NCI-H82 (cell line): ENCODE results near the gene LAMP1.
A peak's percentile ranks its signal among the peaks of the same experiment; 100 is the strongest.
"Not testable (repeated sequence)": the region's sequence is repeated elsewhere in the genome, so short reads cannot be mapped to it uniquely, and the experiment has no call there.

Source experiments
- DNase-seq: peaks from one replicate; lab custom pipeline; 2025; lab: John Stamatoyannopoulos, UW

LAMP1 gene, protein sequence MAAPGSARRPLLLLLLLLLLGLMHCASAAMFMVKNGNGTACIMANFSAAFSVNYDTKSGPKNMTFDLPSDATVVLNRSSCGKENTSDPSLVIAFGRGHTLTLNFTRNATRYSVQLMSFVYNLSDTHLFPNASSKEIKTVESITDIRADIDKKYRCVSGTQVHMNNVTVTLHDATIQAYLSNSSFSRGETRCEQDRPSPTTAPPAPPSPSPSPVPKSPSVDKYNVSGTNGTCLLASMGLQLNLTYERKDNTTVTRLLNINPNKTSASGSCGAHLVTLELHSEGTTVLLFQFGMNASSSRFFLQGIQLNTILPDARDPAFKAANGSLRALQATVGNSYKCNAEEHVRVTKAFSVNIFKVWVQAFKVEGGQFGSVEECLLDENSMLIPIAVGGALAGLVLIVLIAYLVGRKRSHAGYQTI

DNA sequence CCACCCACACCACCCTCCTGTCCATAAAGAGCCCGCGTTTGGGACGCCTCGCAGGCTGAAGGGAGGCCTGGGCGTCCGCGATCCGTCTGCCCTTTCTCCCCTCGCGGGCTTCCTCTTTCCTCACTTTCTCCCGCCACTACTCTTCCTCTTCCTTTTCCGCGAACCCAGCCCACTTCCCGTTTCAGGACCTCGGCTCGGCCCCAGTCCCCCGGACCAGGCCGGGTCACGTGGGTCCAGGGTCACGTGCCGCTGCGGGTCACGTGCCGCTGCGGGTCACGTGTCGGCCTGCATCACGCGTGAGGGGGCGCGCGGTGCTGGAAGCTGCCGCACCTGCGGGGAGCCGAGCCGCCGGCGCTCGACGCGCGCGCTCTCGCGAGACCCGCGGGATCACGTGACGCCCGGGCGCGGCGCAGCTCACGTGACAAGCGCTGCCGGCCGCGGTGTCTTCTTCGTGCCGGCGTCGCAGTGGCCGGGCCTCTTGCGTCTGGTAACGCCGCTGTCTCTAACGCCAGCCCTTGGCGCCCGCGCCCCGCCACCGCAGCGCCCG, at the start of gene LAMP1:
Gene LAMP1 (plus strand): TSS at position 417 of the 547 bp plus-strand sequence. CDS start 196 bp downstream, outside the sequence.
- DNase-seq, result peak; percentile 98

DNA sequence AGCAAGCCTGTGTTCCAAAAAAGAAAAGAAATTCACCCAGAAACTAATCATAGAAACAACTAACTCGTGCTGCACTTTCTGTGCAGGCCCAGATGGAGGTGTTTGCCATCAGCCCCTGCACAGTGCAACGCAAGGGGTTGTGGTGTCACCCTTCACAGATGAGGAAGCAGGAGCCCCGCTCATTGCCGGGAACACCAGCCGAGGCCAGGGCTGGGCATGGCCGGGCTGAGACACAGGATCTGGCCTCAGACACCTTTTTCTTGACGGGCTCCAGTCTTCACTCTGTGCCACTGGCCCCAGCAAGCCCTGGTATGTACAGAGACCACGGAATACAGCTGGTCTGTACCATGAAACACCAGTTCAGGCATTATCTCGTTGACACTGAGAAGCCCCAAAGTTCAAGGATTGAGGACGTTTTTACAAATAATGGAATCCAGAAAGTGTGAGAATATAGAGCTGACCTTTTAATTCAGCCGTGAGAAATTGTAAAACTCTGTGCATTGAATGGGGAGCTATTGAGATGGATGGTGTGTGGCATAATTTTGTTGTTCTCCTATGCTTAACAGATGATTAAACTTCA, 44.4 kb upstream of the LAMP1 start:
- DNase-seq, result no peak

DNA sequence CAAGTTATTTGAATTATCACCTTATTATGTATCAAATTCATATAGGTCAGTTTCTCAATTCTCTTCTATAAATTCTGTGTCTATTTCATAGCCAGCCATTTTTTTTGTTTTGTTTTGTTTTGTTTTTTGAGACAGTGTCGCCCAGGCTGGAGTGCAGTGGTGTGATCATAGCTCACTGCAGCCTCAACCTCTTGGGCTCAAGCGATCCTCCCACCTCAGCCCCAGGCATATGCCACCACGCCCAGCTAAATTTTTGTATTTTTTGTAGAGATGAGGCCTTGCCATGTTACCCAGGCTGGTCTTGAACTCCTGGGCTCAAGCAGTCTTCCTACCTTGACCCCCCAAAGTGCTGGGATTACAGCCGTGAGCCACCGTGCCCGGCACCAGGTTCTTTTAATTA, 39.1 kb upstream of the LAMP1 start:
- DNase-seq, result not testable (repeated sequence)

DNA sequence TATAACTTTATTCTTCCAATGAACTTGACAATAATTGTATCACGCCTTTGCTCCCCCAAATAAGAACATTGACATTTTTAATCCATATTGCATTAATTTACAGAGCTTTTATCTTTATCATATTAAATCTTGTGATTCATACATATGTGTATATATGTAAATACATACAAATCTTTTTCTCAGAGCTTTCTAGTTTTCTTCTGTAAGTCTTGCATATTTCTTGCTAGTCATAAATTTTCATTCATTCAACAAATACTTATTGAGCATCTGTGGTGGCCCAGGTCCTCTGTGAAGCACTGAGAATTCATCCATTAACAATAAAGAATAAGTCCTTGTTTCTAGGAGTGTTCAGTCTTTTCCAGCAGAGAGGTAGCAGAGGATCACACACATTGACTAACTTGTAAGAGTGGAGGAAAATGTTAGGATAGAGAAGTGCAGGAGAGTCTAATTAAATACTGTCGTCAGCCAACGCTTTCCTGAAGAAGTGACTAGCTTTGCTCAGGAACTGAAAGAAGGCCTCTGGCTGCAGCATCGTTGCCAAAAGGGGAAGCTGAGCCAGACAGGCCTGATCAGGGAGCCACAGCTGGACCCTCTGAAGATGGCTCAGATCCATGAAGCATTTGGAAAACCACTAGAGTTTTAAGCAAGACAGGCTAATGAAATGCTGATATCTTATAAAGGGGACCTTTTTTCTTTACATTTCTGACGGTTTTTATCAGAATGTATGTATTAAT, 38.6 kb upstream of the LAMP1 start:
- no peak for DNase-seq

DNA sequence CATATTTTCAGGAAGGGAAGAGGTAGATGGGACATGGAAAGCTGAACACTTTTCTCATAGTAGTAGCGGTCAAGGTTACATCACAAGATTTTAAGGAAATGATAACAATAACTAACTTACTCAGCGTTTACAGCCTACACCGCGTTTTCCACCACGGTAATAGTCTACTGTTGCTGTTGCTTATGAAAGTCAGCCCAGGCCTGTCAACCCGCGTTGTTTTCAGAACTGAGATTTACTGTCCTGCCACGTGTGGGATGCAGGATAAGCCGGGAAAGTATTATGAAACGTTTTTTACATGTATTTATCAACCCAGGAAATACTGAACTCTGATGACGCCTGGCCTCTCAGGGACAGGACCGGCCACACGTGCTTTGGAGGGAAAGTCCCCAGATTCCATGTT, 36.0 kb upstream of the LAMP1 start:
- DNase-seq, result no peak

DNA sequence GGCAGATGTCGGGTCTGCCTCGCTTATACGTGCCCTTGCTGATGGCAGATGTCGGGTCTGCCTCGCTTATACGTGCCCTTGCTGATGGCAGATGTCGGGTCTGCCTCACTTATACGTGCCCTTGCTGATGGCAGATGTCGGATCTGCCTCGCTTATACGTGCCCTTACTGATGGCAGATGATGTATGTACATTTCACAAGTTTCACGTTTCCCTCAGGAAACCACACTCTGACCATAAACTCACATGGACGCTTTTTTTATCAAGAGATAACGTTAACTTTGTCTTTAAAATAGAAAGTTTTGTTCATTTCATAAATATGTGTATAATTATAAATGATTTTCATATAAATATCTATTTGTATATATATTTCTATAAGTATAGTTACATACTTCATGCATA, 34.0 kb upstream of the LAMP1 start:
- not testable (repeated sequence) for DNase-seq

DNA sequence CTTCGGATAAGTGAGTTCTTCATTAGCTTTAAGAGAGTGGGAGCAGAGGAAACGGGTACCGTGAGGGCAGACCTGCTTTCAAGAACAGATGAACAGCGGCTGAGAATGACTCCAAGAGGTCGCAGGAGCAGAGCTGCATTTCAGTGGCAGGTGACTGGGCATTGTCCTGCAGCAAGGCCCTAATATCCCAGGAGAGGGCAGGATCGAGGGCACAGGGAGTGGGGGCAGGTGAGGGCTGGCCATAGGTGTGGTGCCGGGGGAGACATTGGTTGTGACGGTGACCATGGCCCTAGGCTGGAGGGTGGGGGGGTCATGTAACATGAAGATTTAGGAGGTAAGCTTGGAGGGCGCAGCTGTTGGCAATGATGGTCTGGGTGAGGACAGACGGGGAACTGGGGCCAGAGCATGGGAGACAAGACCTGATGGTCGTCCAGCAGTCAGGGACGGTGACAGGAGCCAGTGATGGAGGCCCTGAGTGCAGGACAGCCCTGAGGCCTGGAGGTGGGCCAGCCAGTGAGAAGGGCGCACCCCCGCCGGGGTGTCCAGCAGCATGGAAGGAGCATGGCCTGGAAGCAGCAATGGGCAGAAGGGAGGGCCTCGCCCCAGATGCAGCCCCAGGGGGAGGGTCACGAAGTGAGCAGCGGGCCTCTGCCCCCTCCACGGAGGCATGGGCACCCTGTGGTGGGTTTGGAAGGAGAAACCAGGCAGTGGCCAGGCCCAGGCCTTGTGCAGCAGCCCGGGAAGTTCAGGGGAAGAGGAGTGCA, 29.2 kb upstream of the LAMP1 start:
- no peak for DNase-seq

DNA sequence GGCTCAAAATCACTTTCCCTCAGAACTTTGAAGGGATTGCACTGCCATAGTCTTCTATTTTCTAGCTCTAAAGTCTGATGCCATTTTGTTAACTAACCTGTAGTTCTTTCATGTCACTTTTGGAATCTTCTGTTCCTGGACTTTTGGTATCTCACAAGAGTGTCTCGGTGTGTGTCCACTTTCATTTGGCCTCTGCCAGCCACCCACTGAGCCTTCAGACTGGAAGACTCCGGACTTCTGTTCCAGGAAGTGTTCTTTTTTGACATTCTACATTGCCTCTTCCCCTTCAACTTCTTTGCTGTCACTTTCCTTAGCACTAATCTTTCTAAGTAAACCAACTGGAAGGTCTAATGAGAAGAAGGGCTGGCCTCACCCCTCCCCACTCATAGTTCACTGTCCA, 25.0 kb upstream of the LAMP1 start:
- no peak for DNase-seq

DNA sequence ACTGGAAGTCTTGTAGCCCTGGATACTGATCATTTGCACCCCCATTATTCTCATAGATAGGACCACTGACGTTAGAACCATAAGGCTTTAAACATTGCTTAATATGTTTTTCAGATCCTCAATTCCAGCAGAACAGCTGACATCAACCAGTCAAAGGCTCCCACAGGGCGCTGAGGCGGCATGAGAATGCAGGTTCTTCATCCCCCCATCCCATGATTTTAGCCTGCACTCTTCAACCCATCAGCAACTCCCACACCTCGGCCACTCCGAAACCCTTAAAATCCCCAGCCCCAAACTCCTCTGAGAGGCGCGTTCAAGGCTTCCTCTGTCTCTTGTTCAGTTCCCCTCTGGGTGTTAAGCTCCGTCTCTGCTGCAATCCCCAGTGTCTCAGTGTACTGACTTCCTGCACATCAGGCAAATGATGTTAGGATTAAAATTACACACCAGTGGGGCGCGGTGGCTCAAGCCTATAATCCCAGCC, 24.3 kb upstream of the LAMP1 start:
- DNase-seq, result peak; percentile 36

DNA sequence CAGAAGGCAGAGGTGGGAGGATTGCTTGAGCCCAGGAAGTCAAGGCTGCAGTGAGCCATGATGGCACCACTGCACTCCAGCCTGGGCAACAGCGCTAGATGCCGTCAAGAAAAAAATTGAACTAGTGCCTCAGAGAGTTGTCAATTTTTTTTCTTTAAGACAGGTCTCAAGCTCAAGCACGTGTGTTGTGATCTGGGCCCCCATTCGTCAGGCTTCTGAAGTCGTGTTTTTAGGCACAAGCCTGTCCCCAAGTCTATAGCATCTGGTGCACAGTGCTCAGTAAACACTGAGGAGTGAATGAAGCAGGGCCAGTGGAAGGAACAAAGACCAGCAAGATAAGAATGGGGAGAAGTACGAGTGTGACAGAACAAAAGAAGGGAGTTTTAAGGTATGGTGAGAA, 23.7 kb upstream of the LAMP1 start:
- DNase-seq, result no peak

DNA sequence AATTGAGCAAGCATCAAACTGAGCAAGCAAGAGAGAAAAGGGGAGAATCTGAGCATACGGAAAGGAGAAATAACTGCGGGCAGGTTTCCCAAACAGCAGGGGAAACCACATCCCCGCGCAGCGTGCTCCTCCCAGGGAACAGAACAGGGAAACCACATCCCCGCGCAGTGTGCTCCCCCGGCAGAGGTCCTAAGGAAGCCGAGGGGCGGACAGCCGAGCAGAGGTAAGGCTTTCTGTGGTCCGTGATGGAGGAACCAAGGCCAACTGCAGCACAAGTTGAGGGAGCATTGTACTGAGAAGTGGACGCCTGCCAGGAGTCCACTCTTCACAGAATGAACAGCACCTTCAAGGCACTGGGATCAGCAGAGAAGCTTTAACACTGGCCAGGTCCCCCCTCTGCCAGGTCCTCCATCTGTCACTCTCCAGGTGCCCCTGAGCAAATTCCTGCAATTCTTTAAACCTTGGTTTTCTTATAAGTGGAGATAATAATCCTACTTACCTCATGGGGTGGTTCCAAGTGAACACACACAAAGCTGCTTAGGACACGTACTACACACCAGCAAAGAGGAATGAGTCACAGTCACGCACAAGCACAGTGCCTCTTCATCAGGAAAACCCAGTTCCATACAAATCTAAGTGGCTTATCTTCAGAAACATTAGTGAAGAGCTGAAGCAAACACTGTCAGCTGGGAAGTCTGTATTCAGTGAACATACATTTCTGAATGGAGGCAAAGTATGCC, 23.0 kb upstream of the LAMP1 start:
- peak; percentile 28 for DNase-seq

DNA sequence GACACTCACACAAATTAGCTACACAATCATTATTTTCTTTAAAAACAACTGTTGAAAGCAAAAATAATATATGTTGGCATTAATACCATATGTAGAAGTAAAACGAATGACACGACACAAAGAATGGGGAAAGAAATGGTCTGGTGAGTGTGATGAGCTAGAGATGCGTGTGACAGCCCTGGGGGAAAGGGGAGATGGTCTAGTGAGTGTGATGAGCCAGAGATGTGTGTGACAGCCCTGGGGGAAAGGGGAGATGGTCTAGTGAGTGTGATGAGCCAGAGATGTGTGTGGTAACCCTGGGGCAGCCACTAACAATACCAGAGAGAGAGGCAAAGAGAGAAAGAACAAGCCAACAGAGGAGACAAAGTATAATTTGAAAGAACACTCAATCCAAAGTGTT, 22.3 kb upstream of the LAMP1 start:
- no peak for DNase-seq

DNA sequence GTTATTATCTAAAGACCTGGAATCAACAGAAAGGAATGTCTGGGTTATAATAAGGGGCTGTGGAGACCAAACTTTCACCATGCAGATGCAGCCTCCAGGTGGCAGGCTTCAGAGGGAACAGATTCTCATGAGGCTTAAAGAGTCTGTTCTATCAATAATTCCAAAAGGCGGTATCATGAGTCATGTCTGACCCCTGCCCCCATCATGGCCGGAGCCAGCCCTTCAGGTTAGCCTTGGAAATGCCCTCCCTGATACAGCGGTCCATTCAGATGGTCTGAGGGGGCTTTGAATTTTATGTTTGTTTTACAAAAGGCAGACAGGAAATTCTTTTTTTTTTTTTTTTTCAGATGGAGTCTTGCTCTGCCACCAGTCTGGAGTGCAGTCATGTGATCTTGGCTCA, 21.7 kb upstream of the LAMP1 start:
- peak; percentile 69 for DNase-seq

DNA sequence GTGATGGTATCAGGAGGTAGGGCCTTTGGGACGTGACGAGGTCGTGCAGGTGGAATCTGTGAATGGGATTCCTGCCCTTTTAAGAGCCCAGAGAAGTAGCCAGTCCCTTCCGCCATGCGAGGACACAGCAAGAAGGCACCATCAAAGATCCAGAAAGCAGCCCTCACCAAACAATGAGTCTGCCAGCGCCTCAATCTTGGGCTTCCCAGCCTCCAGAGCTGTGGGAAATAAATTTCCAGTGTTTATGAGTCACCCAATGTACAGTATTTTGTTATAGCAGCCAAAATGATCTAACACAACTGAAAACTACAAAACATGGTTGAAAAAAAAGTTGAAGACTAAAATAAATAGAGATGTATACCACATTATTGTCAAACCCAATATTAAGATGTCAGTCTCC, 16.9 kb upstream of the LAMP1 start:
- DNase-seq, result no peak

DNA sequence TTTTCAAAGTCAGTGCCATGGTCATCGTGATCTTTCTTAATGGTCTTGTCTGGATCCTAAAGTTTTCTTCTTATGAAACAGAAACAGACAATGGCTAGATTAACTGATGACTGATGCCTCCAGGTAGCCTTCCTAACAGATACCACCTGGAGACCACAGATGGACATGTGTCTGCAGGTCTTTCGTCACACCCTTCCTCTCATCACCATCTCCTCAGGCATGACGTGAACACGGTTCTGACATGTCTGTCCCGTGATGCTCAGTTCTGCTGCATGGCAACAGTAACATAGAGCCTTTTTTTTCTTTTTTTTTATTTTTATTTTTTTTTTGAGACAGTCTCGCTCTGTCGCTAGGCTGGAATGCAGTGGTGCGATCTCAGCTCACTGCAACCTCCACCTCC, 13.1 kb upstream of the LAMP1 start:
- no peak for DNase-seq

DNA sequence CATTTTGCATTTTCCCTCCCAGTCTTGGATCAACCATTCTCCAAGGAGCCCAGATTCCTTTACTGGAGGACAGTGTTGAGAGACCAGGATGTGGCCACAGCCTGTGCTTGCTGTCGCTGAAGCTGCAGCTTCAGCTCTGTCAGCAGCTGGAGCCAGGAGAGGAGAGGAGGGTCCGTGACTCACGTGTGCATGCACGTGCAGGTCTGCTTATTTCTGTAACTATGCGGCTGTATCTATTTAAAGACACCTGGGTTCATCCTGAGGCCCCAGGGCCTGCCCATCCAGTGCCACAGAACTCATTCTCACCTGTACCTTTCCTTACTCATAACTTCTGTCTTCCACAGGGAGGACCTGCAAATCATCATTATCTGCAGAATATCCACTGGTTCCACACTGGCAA, 8.2 kb upstream of the LAMP1 start:
- no peak for DNase-seq

DNA sequence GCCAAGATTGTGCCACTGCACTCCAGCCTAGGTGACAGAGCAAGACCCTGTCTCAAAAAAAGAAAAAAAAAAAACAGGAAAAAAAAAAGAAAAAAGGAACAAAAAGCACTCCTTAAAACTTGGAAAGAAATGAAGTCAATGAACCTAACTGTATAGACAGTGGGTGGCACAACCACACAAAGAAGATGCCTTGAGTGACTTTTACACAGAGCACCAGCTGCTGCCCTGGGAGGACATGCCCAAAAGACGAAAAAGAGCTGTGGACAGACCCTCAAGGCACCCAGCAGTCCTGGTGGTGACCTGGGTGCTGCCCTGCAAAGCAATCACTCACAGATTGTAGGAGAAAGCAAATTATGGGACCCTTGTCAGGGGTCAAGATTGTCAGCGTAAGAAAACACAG, 5.9 kb upstream of the LAMP1 start:
- no peak for DNase-seq

DNA sequence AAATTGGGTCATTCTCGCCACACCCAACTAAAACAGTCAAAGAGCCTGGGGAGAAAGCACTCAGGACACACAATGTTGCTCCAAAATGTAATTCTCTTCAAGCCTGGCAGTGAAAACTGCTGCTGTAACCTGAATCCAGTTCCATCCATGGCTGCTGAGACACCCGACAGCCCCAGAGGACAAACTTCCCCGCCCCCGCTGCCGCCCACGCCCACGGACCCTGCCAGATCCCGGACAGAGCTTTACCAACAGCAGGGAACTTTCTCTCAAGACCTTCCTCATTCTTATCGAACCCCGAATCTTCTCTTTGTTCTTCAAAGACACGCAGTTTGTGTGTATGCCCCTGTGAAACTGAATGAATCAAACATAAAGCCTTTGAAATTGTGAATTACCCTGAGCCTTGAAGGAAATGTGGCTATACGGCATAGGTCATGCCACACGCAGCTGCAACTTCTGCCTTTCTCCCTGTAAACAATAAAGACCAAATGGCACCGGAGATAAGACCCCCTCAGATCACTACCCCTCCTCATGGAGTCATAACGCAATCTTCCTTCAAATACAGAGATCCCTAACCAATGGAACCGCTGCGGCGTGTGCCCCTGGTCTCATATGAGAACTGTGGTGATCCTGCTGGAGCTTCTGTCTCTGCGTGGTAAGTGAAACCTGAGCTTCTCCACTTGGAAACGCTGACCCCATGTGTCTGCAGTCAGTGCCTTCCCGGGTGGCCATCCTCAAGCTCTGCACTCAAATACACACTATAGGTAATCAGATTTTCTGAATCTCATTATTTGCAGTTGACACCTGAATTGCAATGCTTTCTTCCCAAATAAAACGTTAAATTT, 4.8 kb upstream of the LAMP1 start:
- DNase-seq, result no peak

DNA sequence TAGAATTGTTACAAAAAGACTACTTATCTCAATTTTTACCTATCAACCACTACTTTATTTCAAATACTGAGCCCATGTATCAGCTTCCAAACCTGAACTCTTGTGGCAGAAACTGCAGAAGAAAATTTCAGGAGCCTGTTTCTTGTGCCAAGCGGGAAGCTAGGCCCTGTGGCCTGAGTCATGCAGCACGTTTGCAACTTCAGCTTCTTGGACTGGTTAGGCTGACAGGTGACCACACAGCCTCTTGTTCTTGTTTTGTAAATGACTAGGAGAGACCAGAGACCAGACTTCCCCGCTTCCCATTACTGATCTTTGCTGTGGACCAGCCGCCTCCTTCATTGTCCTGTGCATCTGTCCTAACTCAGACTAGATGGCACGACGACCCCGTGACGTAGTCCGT, 3.4 kb upstream of the LAMP1 start:
- DNase-seq, result no peak

DNA sequence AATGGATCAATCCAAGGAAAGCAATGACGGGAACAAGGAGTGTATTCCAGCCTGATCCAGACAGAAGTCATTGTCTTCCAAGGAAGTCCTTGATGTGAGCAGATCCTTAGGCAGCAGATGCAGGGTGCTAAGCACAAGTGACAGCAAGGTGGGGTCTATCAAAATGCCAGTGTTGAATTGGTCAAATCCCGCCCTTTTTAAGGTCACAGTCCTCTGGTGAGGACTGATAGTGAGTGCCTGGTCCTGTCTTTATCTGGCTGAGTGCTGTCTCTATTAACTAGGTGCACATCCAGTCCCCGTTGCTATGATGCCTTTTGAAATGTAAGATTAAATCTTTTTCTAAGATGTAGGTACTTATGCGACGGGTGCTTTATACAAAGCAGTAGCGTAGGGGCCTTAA, 1.3 kb upstream of the LAMP1 start:
- no peak for DNase-seq
